ENCODE measurements around the gene SH3RF2. TPM values are rescaled to one million over a fixed set of nuclear protein-coding genes. Genes with fewer than 3 reads are reported as not detected.

SH3RF2 gene
- total RNA-seq, 6 experiments from 2014 or later = 0.43 to 1.7 (median 0.66) TPM

DNA sequence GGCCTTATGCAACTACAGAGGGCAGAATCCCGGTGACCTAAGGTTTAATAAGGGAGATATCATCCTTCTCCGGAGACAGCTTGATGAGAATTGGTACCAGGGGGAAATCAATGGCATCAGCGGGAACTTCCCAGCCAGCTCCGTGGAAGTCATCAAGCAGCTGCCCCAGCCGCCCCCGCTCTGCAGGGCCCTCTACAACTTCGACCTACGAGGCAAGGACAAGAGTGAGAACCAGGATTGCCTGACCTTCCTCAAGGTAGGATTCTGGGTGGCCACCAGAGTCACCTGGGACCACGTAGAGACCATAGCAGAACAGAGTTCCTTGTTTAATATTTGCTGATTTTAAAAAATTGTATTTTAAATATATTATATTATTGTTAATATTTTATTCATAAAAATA, 63.7 kb downstream of the SH3RF2 start:
- H3K4me3 Mint-ChIP-seq = no peak overlapping the region

DNA sequence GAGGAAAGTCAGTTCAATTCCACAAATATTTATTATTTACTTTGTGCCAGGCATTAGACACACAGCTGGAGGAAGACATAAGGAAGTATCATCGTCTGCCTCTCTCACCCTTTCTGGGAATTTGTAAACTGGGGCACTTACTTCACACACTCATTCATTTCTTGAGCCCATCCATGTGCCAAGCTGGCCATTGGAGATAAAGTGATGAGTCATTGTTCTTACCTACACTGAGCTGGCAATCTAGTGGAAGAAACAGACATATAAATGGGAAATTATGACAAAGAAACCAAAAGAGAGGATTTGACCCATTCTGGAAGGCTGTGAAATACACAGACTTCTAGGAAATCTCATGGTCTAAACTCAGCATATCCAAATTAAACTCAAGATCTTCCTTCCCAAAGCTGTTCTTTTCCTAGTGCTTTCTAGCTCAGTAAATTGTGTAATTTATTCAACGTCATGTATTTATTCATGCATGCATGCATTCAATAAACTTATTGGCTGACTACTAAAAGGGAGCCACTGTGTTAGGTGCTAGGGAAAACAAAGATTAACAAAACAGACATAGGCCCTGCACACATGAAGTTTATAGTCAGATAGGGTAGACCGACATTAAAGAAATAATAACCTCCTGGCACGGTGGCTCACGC, 65.3 kb downstream of the SH3RF2 start:
- H3K4me3 Mint-ChIP-seq = no peak overlapping the region
- no peaks in the 10 kb centered on the region for H3K36me3 Mint-ChIP-seq (ENCODE audit: low read depth)
- peaks cover 13% of the 10 kb centered on the region for H3K27me3 Mint-ChIP-seq (ENCODE audit: insufficient read depth)
- H3K9me3 Mint-ChIP-seq = no peaks in the 10 kb centered on the region
- TF ChIP-seq, protein P1, sequence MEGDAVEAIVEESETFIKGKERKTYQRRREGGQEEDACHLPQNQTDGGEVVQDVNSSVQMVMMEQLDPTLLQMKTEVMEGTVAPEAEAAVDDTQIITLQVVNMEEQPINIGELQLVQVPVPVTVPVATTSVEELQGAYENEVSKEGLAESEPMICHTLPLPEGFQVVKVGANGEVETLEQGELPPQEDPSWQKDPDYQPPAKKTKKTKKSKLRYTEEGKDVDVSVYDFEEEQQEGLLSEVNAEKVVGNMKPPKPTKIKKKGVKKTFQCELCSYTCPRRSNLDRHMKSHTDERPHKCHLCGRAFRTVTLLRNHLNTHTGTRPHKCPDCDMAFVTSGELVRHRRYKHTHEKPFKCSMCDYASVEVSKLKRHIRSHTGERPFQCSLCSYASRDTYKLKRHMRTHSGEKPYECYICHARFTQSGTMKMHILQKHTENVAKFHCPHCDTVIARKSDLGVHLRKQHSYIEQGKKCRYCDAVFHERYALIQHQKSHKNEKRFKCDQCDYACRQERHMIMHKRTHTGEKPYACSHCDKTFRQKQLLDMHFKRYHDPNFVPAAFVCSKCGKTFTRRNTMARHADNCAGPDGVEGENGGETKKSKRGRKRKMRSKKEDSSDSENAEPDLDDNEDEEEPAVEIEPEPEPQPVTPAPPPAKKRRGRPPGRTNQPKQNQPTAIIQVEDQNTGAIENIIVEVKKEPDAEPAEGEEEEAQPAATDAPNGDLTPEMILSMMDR (IDR thresholded peaks at IDR 0.05) = no peak
- H3K27ac Mint-ChIP-seq = no peak overlapping the region
- no peak for DNase-seq
- H3K4me1 Mint-ChIP-seq (ENCODE audit: low read depth) = 0 out of 2 replicates have a peak, but pooled peaks cover 5% of the 10 kb centered on the region

More for the DNA sequence above, 63.7 kb downstream of the SH3RF2 start:
- H3K4me1 Mint-ChIP-seq (ENCODE audit: low read depth) = 0 out of 2 replicates have a peak, but pooled peaks cover 5% of the 10 kb centered on the region
- H3K27ac Mint-ChIP-seq = no peak overlapping the region
- no peak for DNase-seq
- no peaks in the 10 kb centered on the region for H3K36me3 Mint-ChIP-seq (ENCODE audit: low read depth)
- TF ChIP-seq, protein P1 (IDR thresholded peaks at IDR 0.05) = no peak
- H3K9me3 Mint-ChIP-seq = no peaks in the 10 kb centered on the region
- H3K27me3 Mint-ChIP-seq (ENCODE audit: insufficient read depth) = peaks cover 10% of the 10 kb centered on the region

DNA sequence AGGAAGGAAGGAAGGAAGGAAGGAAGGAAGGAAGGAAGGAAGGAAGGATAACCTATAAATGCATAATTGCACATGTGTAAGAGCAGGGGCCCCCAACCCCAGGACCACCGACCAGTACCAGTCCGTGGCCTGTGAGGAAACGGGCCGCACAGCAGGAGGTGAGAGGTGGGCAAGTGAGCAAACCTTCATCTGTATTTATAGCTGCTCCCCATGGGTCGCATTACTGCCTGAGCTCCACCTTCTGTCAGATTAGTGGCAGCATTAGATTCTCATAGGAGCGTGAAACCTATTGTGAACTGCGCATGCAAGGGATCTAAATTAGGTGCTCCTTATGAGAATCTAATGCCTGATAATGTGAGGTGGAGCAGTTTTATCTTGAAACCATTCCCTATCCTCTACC, 66.1 kb downstream of the SH3RF2 start:
- Mint-ChIP-seq H3K36me3 (ENCODE audit: low read depth) (no peaks in the 10 kb centered on the region), H3K9me3 (no peaks in the 10 kb centered on the region), H3K27ac (no peak overlapping the region), H3K4me3 (no peak overlapping the region), H3K27me3 (ENCODE audit: insufficient read depth) (peaks cover 11% of the 10 kb centered on the region), H3K4me1 (ENCODE audit: low read depth) (peaks cover 11% of the 10 kb centered on the region)
- TF ChIP-seq, protein P1 (IDR thresholded peaks at IDR 0.05) = no peak
- DNase-seq = no peak

DNA sequence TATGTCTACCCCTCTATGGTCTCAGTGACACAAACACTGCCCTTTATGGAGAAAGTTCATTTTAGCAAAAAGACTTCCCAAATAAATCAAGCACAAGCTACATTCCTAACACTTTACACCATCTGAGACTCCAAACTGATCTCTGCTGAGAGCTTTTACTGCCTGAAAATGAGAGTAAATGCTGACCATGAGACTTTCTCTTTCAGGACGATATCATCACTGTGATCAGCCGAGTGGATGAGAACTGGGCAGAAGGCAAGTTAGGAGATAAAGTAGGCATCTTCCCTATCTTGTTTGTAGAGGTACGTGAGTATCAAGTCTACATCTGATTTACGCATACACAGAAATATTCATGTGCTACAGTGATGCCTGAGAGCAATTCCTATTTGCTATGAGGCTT, 67.5 kb downstream of the SH3RF2 start:
- TF ChIP-seq, protein P1 (IDR thresholded peaks at IDR 0.05) = no peak
- no peak for DNase-seq

DNA sequence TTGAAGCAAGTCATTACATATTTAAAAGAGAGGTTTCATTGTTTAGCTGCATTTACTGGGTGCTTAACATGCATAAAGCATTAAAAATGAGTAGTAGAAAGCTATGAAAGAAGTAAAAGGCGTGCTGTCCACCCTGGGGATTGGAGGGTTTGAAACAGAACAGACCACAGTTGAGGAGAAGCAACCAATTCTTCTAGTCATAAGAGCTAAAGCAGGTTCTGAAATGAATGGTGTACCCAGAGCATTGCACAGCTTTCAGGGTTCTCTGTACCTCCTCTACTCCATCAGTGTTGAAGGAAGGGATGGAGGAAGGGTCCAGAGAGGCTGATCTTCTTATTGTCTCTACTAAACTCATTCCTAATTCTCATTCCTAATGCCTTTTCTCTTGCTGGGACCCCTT, 68.9 kb downstream of the SH3RF2 start:
- H3K27me3 Mint-ChIP-seq (ENCODE audit: insufficient read depth) = peaks cover 10% of the 10 kb centered on the region
- no peaks in the 10 kb centered on the region for H3K36me3 Mint-ChIP-seq (ENCODE audit: low read depth)
- TF ChIP-seq, protein P1 (IDR thresholded peaks at IDR 0.05) = no peak
- H3K27ac Mint-ChIP-seq = no peak overlapping the region
- H3K4me1 Mint-ChIP-seq (ENCODE audit: low read depth) = peaks cover 23% of the 10 kb centered on the region
- H3K4me3 Mint-ChIP-seq = no peak overlapping the region
- no peak for DNase-seq
- H3K9me3 Mint-ChIP-seq = peaks cover 4% of the 10 kb centered on the region

More for the DNA sequence above, 67.5 kb downstream of the SH3RF2 start:
- Mint-ChIP-seq H3K9me3 (peaks cover 3% of the 10 kb centered on the region; the same call in 1 of the 2 replicates), H3K27ac (no peak overlapping the region), H3K36me3 (ENCODE audit: low read depth) (no peaks in the 10 kb centered on the region), H3K4me1 (ENCODE audit: low read depth) (peaks cover 16% of the 10 kb centered on the region), H3K4me3 (no peak overlapping the region), H3K27me3 (ENCODE audit: insufficient read depth) (peaks cover 10% of the 10 kb centered on the region)

Data from HFFc6 (cell line).